Osteocyte (in vitro differentiated cells): ENCODE measurements around the gene CDC40. TPM values are rescaled to one million over a fixed set of nuclear protein-coding genes. Genes with fewer than 3 reads are reported as not detected.

Experiments used
- DNase-seq: peaks from one replicate; pipeline ENCODE4 v3.0.0; 2021; ENCODE audit warnings: mixed read lengths; ENCODE audit not compliant: unreplicated experiment; ENCODE audit errors: extremely low spot score
- H3K27ac Mint-ChIP-seq: one replicate; pipeline ENCODE4 v1.8.0; 2021; ENCODE audit warnings: mild to moderate bottlenecking, mixed read lengths; ENCODE audit not compliant: unreplicated experiment
- H3K27me3 Mint-ChIP-seq: one replicate; pipeline ENCODE4 v1.8.0; 2021; ENCODE audit warnings: mixed read lengths; ENCODE audit not compliant: unreplicated experiment
- H3K36me3 Mint-ChIP-seq: one replicate; pipeline ENCODE4 v1.8.0; 2021; ENCODE audit warnings: mixed read lengths; ENCODE audit not compliant: unreplicated experiment
- H3K4me1 Mint-ChIP-seq: one replicate; pipeline ENCODE4 v1.8.0; 2021; ENCODE audit warnings: mixed read lengths; ENCODE audit not compliant: unreplicated experiment
- H3K4me3 Mint-ChIP-seq: one replicate; pipeline ENCODE4 v1.8.0; 2021; ENCODE audit warnings: mild to moderate bottlenecking, moderate library complexity, mixed read lengths; ENCODE audit not compliant: unreplicated experiment
- H3K9me3 Mint-ChIP-seq: one replicate; pipeline ENCODE4 v1.8.0; 2021; ENCODE audit warnings: mixed read lengths; ENCODE audit not compliant: unreplicated experiment
- total RNA-seq: library from RNA; stranded (reverse); gene quantifications from 2 replicates; pipeline ENCODE4 v1.2.1, GENCODE V29; 2021
- TF ChIP-seq, protein P1 (sequence below): fragments of 200-600 bp; sonication (generic); IDR thresholded peaks from 2 replicates; pipeline ENCODE4 v1.5.0; 2021; ENCODE audit warnings: antibody characterized with exemption, mild to moderate bottlenecking, moderate library complexity

The CDC40 gene
- total RNA-seq, 1 donor from 2014 or later = 16.7 TPM

- Mint-ChIP-seq H3K4me1 (peaks cover 6% of the 10 kb centered on the region), H3K36me3 (peaks cover 4% of the 10 kb centered on the region), H3K27ac (no peak overlapping the region), H3K4me3 (no peak overlapping the region), H3K27me3 (no peaks in the 10 kb centered on the region), H3K9me3 (no peaks in the 10 kb centered on the region)
- DNase-seq = no peak
- TF ChIP-seq, protein P1, sequence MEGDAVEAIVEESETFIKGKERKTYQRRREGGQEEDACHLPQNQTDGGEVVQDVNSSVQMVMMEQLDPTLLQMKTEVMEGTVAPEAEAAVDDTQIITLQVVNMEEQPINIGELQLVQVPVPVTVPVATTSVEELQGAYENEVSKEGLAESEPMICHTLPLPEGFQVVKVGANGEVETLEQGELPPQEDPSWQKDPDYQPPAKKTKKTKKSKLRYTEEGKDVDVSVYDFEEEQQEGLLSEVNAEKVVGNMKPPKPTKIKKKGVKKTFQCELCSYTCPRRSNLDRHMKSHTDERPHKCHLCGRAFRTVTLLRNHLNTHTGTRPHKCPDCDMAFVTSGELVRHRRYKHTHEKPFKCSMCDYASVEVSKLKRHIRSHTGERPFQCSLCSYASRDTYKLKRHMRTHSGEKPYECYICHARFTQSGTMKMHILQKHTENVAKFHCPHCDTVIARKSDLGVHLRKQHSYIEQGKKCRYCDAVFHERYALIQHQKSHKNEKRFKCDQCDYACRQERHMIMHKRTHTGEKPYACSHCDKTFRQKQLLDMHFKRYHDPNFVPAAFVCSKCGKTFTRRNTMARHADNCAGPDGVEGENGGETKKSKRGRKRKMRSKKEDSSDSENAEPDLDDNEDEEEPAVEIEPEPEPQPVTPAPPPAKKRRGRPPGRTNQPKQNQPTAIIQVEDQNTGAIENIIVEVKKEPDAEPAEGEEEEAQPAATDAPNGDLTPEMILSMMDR = no peak
Observed at GRCh38 chr6:110188791-110189190, 8.6 kb downstream of the CDC40 start.

DNA sequence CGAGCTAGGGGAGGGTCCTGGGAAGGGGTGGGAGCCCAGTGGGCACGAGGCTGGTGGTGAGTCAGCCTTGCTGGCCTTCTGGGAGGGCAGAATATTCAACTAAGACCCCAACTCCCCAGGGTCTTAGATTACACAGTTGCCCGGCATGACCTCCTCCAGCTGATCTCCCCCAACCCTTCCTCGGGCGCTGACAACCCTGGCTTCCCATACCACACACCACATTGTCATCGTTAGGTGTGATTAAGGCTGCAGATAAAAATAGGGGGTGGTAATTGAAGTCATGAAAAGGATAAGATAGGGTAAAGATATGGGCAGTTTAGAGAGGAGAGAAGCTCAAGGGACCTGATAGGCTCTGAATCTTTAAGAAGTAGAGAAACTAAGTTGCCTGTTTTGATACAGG lies 10.5 kb downstream of the CDC40 start:
- Mint-ChIP-seq H3K9me3 (no peaks in the 10 kb centered on the region), H3K27me3 (no peaks in the 10 kb centered on the region), H3K4me3 (no peak overlapping the region), H3K27ac (no peak overlapping the region), H3K4me1 (peaks cover 6% of the 10 kb centered on the region), H3K36me3 (peaks cover 11% of the 10 kb centered on the region)
- TF ChIP-seq, protein P1 = no peak
- no peak for DNase-seq

DNA sequence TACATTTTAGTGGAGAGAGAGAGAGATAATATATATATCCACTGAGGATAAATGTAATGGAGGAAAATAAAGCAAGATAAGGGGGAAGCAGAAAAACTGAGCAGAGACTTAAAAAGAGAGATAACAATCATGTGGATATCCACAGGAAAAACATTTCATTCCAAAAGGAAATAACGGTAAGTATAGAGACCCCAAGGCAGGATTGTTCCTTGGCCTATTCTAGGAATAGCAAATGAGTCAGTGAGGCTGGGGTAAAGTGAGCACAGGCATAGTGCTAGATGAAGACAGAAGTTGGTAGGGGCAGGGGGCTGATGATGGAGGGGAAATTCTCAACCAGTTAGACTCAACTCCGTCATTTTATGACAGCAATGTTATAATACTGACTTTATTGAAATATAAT lies 11.2 kb downstream of the CDC40 start:
- peaks cover 6% of the 10 kb centered on the region for H3K4me1 Mint-ChIP-seq
- TF ChIP-seq, protein P1 = no peak
- H3K4me3 Mint-ChIP-seq = no peak overlapping the region
- DNase-seq = no peak
- no peak overlapping the region for H3K27ac Mint-ChIP-seq
- no peaks in the 10 kb centered on the region for H3K9me3 Mint-ChIP-seq
- H3K27me3 Mint-ChIP-seq = no peaks in the 10 kb centered on the region
- H3K36me3 Mint-ChIP-seq = peaks cover 11% of the 10 kb centered on the region

DNA sequence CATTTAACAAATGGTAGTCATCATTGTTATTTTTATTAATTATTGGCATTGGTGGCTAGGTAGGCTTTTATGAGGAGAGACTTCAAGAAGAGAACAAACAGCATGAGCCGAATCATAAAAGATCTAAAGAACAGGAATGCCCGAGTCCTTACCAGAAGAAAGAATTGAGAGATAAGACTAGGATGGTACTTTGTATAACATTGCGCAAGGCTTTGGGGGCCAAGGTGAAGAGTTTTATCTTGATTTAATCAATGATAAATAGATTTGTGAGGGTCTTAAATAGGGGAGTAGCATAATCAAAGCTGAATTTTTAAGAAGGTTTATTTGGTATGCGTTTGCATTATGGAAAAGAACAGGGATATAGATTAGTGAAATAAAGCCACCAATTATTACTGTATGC lies 15.4 kb downstream of the CDC40 start:
- Mint-ChIP-seq H3K4me3 (no peak overlapping the region), H3K4me1 (no peaks in the 10 kb centered on the region), H3K9me3 (no peaks in the 10 kb centered on the region), H3K27ac (no peak overlapping the region), H3K36me3 (peaks cover 11% of the 10 kb centered on the region), H3K27me3 (no peaks in the 10 kb centered on the region)
- DNase-seq = no peak
- TF ChIP-seq, protein P1 = no peak

DNA sequence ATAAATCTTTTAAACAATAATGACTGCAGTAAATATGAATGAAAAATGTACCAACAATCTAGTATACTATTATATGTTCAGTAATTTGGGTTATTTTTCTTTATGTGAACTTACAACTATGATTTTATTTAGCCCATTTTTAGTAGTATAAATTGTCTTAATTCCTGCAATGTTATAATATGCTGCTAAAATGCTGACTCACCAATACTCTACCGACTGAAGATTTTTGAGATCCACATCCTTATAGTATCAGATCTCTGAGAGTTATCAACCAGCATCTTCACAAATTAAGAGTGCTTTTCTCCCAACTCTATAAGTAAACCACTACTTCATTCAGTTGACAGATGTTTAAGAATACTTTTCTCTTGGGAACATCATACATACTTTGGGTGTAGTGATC lies 16.6 kb downstream of the CDC40 start:
- Mint-ChIP-seq H3K4me3 (no peak overlapping the region), H3K27me3 (no peaks in the 10 kb centered on the region), H3K9me3 (no peaks in the 10 kb centered on the region), H3K36me3 (peaks cover 11% of the 10 kb centered on the region), H3K4me1 (no peaks in the 10 kb centered on the region), H3K27ac (no peak overlapping the region)
- TF ChIP-seq, protein P1 = no peak
- no peak for DNase-seq
